ENCODE data around the gene CAPG. TPM values are rescaled to one million over a fixed set of nuclear protein-coding genes. Genes with fewer than 3 reads are reported as not detected.

CAPG gene
- total and polyA plus RNA-seq, 7 donors = 20.9 to 230 (median 33.0) TPM

- TF ChIP-seq CTCF (IDR thresholded peaks at IDR 0.05) (no peak), EP300 (IDR thresholded peaks at IDR 0.05) (no peak), POLR2AphosphoS5 (IDR thresholded peaks at IDR 0.05) (no peak), POLR2A (IDR thresholded peaks at IDR 0.05) (no peak)
- 7 to 18% methylated on average over 10 of the region's 10 CpGs for WGBS, 2 donors
- Histone ChIP-seq H3K9me3 (no peaks in the 10 kb centered on the region), H3K27ac (peak overlapping the region; percentile 80 to 88 (median 84)), H3K4me1 (peaks cover 0 to 44% (median 27%) of the 10 kb centered on the region in 4 donors), H3K27me3 (no peaks in the 10 kb centered on the region), H3K36me3 (peaks cover 8 to 53% (median 19%) of the 10 kb centered on the region in 4 donors), H3K4me3 (peak overlapping the region; percentile 56 to 83 (median 64))
- intact Hi-C loops (cut with DNase I) = loop anchor here (10.0 kb wide), 1 partner anchor 750 kb away; the partner anchor contains the start of genes POLR1A and PTCD3
- DNase-seq = no peak
These were observed 55.1 kb downstream of the CAPG start for GRCh38 chr2:85355073-85355410.

DNA sequence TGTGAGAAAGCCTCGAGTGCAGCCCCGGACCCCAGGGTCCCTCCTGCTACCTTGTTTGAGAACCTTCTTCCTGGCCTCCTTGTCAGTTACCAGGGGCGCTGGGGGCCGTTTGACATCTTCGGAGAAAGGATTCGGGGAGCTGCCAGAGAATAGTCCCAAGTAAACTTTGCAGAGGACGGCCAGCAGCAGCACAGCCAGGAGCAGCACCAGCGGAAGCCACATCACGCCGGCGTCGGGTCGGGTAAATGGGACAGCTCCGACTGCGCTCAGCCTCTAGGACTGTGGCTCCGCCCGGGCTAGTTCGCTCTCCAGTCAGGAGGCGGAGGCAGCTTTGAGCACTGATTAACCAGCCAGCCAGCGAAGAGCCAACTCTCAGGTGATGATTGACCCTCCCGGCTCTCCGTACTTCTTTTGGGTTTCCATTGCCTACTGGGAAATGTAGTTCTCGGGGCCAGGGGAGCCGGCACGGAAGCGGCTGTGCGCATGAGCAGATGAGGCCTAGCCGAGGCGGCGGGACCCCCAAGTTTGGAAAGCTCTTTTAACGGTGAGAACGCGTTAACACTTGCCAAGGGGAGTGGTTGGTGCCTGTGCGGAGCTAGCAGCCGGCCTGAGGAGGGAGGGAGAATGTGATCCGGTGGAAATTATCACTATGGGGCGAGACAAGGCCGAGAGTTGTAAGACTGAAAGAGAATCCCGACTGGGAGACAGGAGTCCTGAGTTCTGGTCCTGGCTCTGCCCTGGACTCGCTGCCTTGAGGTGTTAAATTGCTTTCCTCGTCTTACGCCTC is 55.7 kb downstream of the CAPG start, which contains the start of the genes ELMOD3 and RETSAT:
Gene ELMOD3 (plus strand): TSS at position 484 of the 787 bp plus-strand sequence. CDS start 2,430 bp downstream, outside the sequence.
Gene RETSAT (minus strand): TSS at position 243 of the 787 bp plus-strand sequence. CDS start 21 bp downstream, at position 222.
- intact Hi-C loops (cut with DNase I) = loop anchor here (1.0 to 10.0 kb wide), 2 partner anchors 185 to 750 kb away; partner anchors contain the start of genes MAT2A, POLR1A and PTCD3
- Histone ChIP-seq H3K36me3 (peaks cover 11 to 53% (median 25%) of the 10 kb centered on the region in 4 donors), H3K27ac (peak within 1 kb of the TSS; percentile 80 to 88 (median 84)), H3K4me1 (peaks cover 0 to 44% (median 27%) of the 10 kb centered on the region in 4 donors), H3K9me3 (no peaks in the 10 kb centered on the region), H3K27me3 (no peaks in the 10 kb centered on the region), H3K4me3 (peak within 1 kb of the TSS; percentile 56 to 83 (median 64))
- 0 to 1% methylated on average over 42 of the region's 42 CpGs for WGBS, 2 donors
- DNase-seq = peak; percentile 99
- TF ChIP-seq POLR2A (IDR thresholded peaks at IDR 0.05) = peak; percentile 77 to 91
- TF ChIP-seq CTCF (IDR thresholded peaks at IDR 0.05) = no peak
- TF ChIP-seq POLR2AphosphoS5 (IDR thresholded peaks at IDR 0.05) = peak; percentile 81 to 95 (median 94)

DNA sequence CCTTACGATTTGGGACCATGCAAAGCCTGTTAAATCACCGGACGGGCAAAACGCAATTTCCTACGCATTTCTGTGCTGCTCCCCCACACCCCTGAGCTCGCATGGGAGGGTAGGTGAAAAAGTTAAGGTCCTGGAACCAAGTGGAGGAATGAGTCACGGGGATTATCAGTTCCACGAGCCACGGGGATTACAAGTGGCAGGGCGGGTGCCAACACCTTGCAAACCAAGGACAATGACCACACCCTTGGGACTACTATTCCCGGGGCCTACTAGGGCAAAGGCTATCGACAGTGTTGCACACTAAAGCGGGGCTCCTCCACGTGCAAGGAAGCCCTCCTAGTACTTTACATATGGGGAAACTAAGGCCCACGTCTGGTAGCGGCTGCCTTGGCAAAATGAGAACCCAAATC is 56.3 kb downstream of the CAPG start:
- H3K27ac ChIP-seq = peak overlapping the region; percentile 80 to 88 (median 84)
- H3K9me3 ChIP-seq = no peaks in the 10 kb centered on the region
- peaks cover 11 to 54% (median 29%) of the 10 kb centered on the region in 4 donors for H3K36me3 ChIP-seq
- 3 to 34% methylated on average over 16 of the region's 16 CpGs for WGBS, 2 donors
- intact Hi-C loops (cut with DNase I) = loop anchor here (1.0 to 10.0 kb wide), 2 partner anchors 185 to 751 kb away; partner anchors contain the start of genes MAT2A, POLR1A and PTCD3
- no peak for TF ChIP-seq EP300 (IDR thresholded peaks at IDR 0.05)
- no peak for TF ChIP-seq POLR2A (IDR thresholded peaks at IDR 0.05)
- TF ChIP-seq CTCF (IDR thresholded peaks at IDR 0.05) = no peak
- TF ChIP-seq POLR2AphosphoS5 (IDR thresholded peaks at IDR 0.05) = no peak
- H3K4me3 ChIP-seq = peak overlapping the region; percentile 56 to 83 (median 64)
- no peaks in the 10 kb centered on the region for H3K27me3 ChIP-seq
- peak; percentile 79 for DNase-seq
- H3K4me1 ChIP-seq = peaks cover 0 to 44% (median 27%) of the 10 kb centered on the region in 4 donors

GRCh38 chr2:85347599-85347998 is 62.6 kb downstream of the CAPG start:
- Histone ChIP-seq H3K27ac (no peak overlapping the region), H3K9me3 (no peaks in the 10 kb centered on the region), H3K4me3 (no peak overlapping the region), H3K4me1 (peaks cover 0 to 3% (median 2%) of the 10 kb centered on the region in 4 donors), H3K27me3 (no peaks in the 10 kb centered on the region), H3K36me3 (peaks cover 11 to 85% (median 42%) of the 10 kb centered on the region in 4 donors)
- intact Hi-C loops (cut with DNase I) = no loop called here
- DNase-seq = no peak
- 23 to 74% methylated on average over 3 of the region's 3 CpGs for WGBS, 2 donors
- no peak for TF ChIP-seq POLR2A (IDR thresholded peaks at IDR 0.05)
- no peak for TF ChIP-seq CTCF (IDR thresholded peaks at IDR 0.05)
- no peak for TF ChIP-seq EP300 (IDR thresholded peaks at IDR 0.05)
- no peak for TF ChIP-seq POLR2AphosphoS5 (IDR thresholded peaks at IDR 0.05)

Small RNA genes within 50 kb of the gene (small RNA-seq; reads per million reads assigned to genes)
- gene AC062037.1 (0 reads per million in 3 donors), gene AC062037.2 (0 reads per million in 3 donors), gene RF00019 (0 reads per million in 3 donors), gene RN7SL113P (0 reads per million in 3 donors), gene RN7SL251P (0 reads per million in 3 donors)

Other genes starting within 250 kb of the CAPG start
- 10 to 100 TPM; 78.9 to 95.0 (median 80.8) TPM for gene TGOLN2, start 82.4 kb downstream of the CAPG start, total RNA-seq
- 10 to 100 TPM; 12.6 to 85.8 (median 20.8) TPM for gene TGOLN2, start 82.4 kb downstream of the CAPG start, polyA plus RNA-seq
- 10 to 100 TPM; 26.5 to 54.6 (median 42.1) TPM for gene RETSAT, start 55.8 kb downstream of the CAPG start, total RNA-seq
- 100 to 1,000 TPM in 1 of 3 donors, 10 to 100 TPM in 2; 33.6 to 112 (median 36.5) TPM for gene RETSAT, start 55.8 kb downstream of the CAPG start, polyA plus RNA-seq
- 10 to 100 TPM; 16.7 to 26.3 (median 22.9) TPM for gene ELMOD3, start 55.6 kb downstream of the CAPG start, total RNA-seq
- 10 to 100 TPM; 11.6 to 22.7 (median 12.0) TPM for gene ELMOD3, start 55.6 kb downstream of the CAPG start, polyA plus RNA-seq
- gene SH2D6, start 8.3 kb upstream of the CAPG start, total RNA-seq = not detected
- 10 to 100 TPM in 2 of 3 donors, 1 to 10 TPM in 1; 2.8 to 14.6 (median 11.4) TPM for gene SH2D6, start 8.3 kb upstream of the CAPG start, polyA plus RNA-seq
- gene MAT2A, start 128.8 kb upstream of the CAPG start, total RNA-seq = 100 to 1,000 TPM; 139 to 249 (median 151) TPM
- 10 to 100 TPM; 52.3 to 93.1 (median 61.0) TPM for gene MAT2A, start 128.8 kb upstream of the CAPG start, polyA plus RNA-seq
- 10 to 100 TPM; 14.9 to 25.3 (median 24.7) TPM for gene GGCX, start 151.1 kb upstream of the CAPG start, total RNA-seq
- gene GGCX, start 151.1 kb upstream of the CAPG start, polyA plus RNA-seq = 10 to 100 TPM in 2 of 3 donors, 1 to 10 TPM in 1; 3.6 to 22.8 (median 11.1) TPM
- 10 to 100 TPM in 2 of 4 donors, 1 to 10 TPM in 2; 1.9 to 33.3 (median 13.2) TPM for gene VAMP8, start 167.2 kb upstream of the CAPG start, total RNA-seq
- 100 to 1,000 TPM; 441 to 941 (median 696) TPM for gene VAMP8, start 167.2 kb upstream of the CAPG start, polyA plus RNA-seq
- gene VAMP5, start 174.1 kb upstream of the CAPG start, total RNA-seq = 10 to 100 TPM; 51.2 to 97.5 (median 69.6) TPM
- 10 to 100 TPM; 51.8 to 93.7 (median 68.0) TPM for gene VAMP5, start 174.1 kb upstream of the CAPG start, polyA plus RNA-seq
- 100 to 1,000 TPM; 124 to 175 (median 141) TPM for gene RNF181, start 185.4 kb upstream of the CAPG start, total RNA-seq
- 100 to 1,000 TPM; 165 to 190 (median 179) TPM for gene RNF181, start 185.4 kb upstream of the CAPG start, polyA plus RNA-seq
- 10 to 100 TPM; 18.4 to 29.9 (median 22.1) TPM for gene TMEM150A, start 192.3 kb upstream of the CAPG start, total RNA-seq
- gene TMEM150A, start 192.3 kb upstream of the CAPG start, polyA plus RNA-seq = 10 to 100 TPM in 2 of 3 donors, 1 to 10 TPM in 1; 7.4 to 12.0 (median 11.6) TPM
- 10 to 100 TPM; 10.6 to 13.0 (median 12.8) TPM for gene C2orf68, start 201.7 kb upstream of the CAPG start, total RNA-seq
- gene C2orf68, start 201.7 kb upstream of the CAPG start, polyA plus RNA-seq = 10 to 100 TPM; 18.6 to 23.0 (median 21.3) TPM
- gene USP39, start 205.8 kb upstream of the CAPG start, total RNA-seq = 100 to 1,000 TPM in 1 of 4 donors, 10 to 100 TPM in 3; 56.4 to 136 (median 72.0) TPM
- gene USP39, start 205.8 kb upstream of the CAPG start, polyA plus RNA-seq = 10 to 100 TPM; 39.9 to 49.2 (median 41.4) TPM

All from sigmoid colon (tissue), 7 donors.